Measurements from ENCODE around the gene CHMP2A. TPM values are rescaled to one million over a fixed set of nuclear protein-coding genes. Genes with fewer than 3 reads are reported as not detected.

The CHMP2A gene
- total RNA-seq, 1 donor from 2014 or later = 137 TPM

- TF ChIP-seq, protein P1, sequence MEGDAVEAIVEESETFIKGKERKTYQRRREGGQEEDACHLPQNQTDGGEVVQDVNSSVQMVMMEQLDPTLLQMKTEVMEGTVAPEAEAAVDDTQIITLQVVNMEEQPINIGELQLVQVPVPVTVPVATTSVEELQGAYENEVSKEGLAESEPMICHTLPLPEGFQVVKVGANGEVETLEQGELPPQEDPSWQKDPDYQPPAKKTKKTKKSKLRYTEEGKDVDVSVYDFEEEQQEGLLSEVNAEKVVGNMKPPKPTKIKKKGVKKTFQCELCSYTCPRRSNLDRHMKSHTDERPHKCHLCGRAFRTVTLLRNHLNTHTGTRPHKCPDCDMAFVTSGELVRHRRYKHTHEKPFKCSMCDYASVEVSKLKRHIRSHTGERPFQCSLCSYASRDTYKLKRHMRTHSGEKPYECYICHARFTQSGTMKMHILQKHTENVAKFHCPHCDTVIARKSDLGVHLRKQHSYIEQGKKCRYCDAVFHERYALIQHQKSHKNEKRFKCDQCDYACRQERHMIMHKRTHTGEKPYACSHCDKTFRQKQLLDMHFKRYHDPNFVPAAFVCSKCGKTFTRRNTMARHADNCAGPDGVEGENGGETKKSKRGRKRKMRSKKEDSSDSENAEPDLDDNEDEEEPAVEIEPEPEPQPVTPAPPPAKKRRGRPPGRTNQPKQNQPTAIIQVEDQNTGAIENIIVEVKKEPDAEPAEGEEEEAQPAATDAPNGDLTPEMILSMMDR (conservative IDR thresholded peaks at IDR 0.05; ENCODE audit: low read depth, low read length) = no peak
- H3K4me3 ChIP-seq (ENCODE audit: low read depth, low read length) = no peak overlapping the region
- no peak for DNase-seq (ENCODE audit: low read depth)
These were observed 33.3 kb downstream of the CHMP2A start for GRCh38 chr19:58521651-58522050.

DNA sequence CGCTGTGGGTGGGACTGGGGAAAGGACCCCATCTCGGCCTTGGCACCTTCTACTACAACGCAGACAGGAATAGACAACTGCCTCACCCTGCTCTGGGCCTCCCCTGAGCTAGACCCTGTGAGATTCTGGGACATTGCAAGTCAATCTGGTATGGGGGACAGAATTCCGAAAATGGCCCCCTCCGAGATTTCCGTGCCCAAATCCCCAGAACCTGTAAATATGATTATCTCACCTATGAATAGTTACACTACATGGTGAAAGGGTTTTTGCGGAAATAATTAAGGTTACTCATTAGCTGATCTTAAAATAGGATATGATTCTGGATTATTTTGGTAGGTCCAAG lies 34.7 kb downstream of the CHMP2A start:
- H3K4me3 ChIP-seq (ENCODE audit: low read depth, low read length) = peak overlapping the region; percentile 86
- TF ChIP-seq, protein P1 (conservative IDR thresholded peaks at IDR 0.05; ENCODE audit: low read depth, low read length) = no peak
- DNase-seq (ENCODE audit: low read depth) = no peak

- TF ChIP-seq, protein P1 (conservative IDR thresholded peaks at IDR 0.05; ENCODE audit: low read depth, low read length) = peak; percentile 73
- peak; percentile 82 for DNase-seq (ENCODE audit: low read depth)
- H3K4me3 ChIP-seq (ENCODE audit: low read depth, low read length) = peak within 1 kb of the TSS; percentile 86
These were observed 35.3 kb downstream of the CHMP2A start, which contains the start of gene ZBTB45 for GRCh38 chr19:58519355-58520256. TSS of gene ZBTB45 (minus strand) at chr19:58519810. CDS start at chr19:58517673, 2,137 bp downstream.

DNA sequence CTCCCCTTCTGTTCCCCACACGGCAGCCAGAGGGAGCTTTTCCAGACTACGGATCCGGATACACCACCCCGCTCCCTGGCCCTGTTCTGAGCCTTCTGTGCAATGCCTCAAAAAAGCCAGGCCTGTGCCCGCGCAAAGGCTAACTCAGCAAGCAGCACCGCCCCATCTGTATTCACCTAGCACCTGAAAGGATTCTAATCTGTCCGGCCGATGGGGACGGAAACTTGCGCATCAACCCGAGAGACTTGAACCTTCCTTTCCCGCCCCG lies 35.9 kb downstream of the CHMP2A start:
- TF ChIP-seq, protein P1 (conservative IDR thresholded peaks at IDR 0.05; ENCODE audit: low read depth, low read length) = peak; percentile 76
- peak; percentile 6 for DNase-seq (ENCODE audit: low read depth)
- peak overlapping the region; percentile 86 for H3K4me3 ChIP-seq (ENCODE audit: low read depth, low read length)

- TF ChIP-seq, protein P1 (conservative IDR thresholded peaks at IDR 0.05; ENCODE audit: low read depth, low read length) = no peak
- DNase-seq (ENCODE audit: low read depth) = no peak
- H3K4me3 ChIP-seq (ENCODE audit: low read depth, low read length) = peak overlapping the region; percentile 86
These were observed 36.4 kb downstream of the CHMP2A start for GRCh38 chr19:58518256-58519086.

DNA sequence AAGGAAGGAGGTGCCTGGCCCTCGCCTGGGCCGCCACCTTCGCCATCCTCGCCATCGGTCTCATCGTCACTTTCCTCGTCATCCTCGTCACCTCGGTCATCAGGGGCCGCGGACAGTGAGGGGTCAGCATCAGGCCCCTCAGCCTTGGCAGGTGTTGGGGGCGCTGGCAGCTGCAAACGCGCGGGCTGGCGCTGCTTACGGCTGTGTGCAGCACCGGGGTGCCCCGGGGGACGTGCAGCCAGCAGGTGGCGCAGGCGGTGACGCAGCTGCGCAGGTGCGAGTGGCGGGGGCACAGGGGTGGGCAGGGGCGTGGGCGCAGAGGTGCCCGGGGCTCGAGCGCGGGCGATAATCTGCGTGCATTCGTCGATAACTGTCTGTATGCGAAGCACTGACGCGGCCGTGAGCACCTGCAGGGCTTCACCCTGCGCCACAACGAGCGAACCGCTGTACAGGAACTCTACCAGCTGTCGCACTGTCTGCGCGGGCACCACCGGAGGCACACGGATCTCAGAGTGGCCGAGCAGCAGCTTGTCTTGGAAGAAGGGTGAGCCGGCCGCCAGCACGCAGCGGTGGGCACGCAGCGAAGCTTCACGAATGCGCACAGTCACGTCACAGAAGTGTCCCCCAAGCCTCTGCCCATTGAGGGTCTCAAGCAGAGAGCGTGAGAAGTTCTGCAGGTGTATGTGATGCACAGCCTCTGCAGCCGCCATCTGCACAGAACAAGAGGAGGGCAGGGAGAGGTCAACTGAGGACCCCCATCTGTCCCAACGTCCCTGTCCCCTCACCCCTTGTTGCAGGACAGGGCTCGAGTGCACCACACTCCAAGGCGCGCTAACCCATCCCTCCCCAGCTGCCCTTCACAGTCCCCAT lies 37.7 kb downstream of the CHMP2A start:
- DNase-seq (ENCODE audit: low read depth) = no peak
- TF ChIP-seq, protein P1 (conservative IDR thresholded peaks at IDR 0.05; ENCODE audit: low read depth, low read length) = no peak
- no peak overlapping the region for H3K4me3 ChIP-seq (ENCODE audit: low read depth, low read length)

Measured in epithelial cell of proximal tubule (primary cell).